Muscle of arm (tissue), 12 donors: ENCODE data around the gene ELMO1. TPM values are rescaled to one million over a fixed set of nuclear protein-coding genes. Genes with fewer than 3 reads are reported as not detected.

Experiments used
- DNase-seq: peaks from one replicate; pipeline ENCODE4 v3.0.0-alpha.2; 2013
- polyA plus RNA-seq, 12 donors: library from polyadenylated mRNA; unstranded; fragments of 120-200 nt; gene quantifications; one replicate each; pipeline ENCODE4 v1.2.1, GENCODE V29; 2013; ENCODE audit not compliant: insufficient read length in 12 of 12

The ELMO1 gene
- polyA plus RNA-seq, 12 donors: 20.7 to 36.5 (median 29.4) TPM; not detected in 1

DNA sequence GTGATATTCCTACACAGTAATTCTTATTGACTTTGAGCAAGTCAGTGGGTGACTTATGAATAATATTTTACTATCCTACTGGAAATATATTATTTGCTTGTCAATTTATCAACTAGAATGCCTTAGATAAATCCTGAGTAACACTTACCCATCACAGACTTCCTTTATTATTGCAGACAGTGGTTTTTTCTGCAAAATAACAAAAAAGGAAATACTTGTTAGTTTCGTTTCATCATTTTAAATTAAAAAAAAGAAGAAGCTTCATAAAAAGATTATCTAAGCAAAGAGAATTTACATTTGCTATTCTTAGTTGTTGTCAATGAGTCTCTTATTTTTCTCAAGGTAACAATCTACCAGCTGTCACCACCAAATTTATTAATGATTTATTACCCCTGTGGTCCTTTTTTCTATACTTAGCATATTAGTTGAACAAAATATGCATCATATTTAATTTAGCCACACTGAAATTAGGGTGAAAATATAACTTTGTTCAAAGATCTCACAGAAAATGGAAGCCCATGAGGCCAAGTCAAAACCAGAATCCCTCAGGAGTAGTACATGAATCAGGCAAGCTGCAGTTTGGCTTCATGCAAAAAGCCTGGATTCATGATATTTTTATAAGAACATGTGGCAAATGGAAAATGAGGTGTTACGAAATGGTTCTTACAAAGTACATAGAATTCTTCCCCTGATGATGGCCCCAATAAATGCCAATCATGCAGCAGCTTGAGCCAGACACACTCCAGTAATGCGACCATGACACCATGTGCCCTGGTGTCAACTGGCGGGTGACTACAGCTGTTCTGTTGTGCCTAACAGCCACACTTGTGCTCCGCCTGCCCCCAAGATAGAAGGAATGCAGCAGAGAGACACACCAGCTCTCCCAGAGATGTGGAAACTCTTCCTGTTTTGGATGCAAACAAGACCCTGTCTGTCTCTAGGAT is 132.6 kb downstream of the ELMO1 start:
- DNase-seq: no peak

GRCh38 chr7:37312608-37313007 is 136.1 kb downstream of the ELMO1 start:
- DNase-seq: no peak

GRCh38 chr7:37311355-37311754 is 137.3 kb downstream of the ELMO1 start:
- DNase-seq: peak; percentile 59

DNA sequence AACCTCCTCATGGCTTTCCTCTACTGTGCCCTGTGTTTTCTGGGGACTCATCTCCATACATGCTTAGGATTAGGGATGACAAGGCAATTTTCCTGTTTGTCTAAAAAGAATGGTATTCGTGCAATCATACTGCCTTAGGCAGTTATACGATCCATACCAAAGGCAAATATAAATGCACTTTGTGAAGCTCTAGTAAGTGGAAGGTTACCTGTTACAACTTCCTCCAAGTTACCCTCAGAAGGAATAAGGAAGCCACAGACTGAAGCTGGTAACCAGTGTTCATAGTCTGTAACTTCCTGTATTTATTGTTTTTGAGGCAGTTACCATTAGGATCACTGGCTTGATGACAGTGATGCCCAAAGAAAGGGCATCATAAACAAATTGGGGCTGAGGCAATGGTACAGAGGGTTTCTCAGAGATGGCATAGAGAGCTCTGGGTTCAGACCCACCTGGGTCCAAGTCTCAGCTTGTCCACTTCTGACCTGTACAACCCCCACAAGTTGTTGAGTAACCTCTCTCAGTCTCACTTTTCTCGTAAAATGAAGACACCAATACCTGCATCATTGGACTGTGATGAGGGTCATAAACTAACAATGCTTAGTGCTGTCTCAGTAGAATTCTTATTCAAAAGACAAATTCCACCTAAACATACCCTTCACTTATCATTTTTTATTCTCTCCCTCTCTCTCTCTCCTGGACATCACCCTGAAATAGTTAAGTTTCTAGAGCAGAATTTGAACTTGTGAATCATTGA is 138.2 kb downstream of the ELMO1 start:
- no peak for DNase-seq

- DNase-seq: no peak
These were observed 139.2 kb downstream of the ELMO1 start for GRCh38 chr7:37309493-37309892.

DNA sequence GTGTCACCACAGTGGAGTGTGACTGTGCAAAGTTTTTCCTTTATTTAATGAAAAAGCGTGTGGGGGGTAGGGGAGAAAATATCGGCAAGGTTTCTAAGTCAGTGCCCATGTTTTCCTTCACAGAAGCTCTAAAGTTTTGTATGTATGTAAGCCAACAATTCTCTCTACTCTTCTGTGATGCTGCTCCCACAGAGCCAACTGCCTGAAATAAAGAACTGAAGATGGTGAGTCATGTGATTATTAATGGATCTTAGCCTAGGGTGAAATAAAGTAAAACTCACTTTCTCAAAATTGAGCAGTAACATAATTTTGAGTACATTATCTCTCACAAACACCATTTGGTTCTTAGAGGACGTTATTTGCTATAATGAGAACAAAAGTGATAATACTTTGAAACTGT is 143.7 kb downstream of the ELMO1 start:
- no peak for DNase-seq

GRCh38 chr7:37297546-37297945 is 151.1 kb downstream of the ELMO1 start:
- no peak for DNase-seq

DNA sequence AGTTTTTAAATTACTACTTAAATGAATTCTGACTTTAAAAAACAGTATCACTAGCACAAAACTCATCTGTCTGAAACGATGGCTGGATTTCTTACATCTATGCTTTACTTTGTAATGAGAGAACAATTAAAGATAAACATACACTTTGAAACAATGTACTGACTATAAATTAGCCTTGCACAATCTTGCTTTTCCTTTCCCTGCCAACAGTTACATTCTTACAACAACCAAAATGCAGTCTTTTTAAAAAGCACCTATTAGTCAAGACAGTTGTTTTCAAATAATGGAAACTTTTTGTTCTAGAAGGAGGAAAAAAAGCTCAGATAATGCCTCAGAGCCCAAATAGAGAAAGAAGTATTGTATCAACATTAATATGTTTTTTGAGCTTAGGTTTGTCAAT is 153.3 kb downstream of the ELMO1 start:
- no peak for DNase-seq

DNA sequence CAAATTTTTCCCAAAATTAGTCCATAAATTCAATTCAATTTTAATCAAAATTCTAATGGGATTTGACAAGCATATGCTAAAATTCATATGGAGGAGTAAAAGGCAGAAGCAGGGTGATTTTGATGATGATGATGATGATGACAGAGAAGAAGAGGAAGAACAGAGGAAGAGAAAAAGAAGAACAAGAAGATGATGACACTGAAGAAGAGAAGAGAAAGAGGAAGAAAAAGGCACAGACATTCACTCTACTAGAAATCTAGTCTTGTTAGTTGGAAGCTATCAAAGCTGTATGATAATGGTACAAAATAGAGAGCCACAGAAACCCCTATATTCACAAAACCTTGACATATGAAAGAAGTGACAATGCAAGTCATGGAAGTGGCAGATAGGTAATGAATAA is 157.9 kb downstream of the ELMO1 start:
- no peak for DNase-seq

GRCh38 chr7:37289781-37290180 is 158.9 kb downstream of the ELMO1 start:
- no peak for DNase-seq

DNA sequence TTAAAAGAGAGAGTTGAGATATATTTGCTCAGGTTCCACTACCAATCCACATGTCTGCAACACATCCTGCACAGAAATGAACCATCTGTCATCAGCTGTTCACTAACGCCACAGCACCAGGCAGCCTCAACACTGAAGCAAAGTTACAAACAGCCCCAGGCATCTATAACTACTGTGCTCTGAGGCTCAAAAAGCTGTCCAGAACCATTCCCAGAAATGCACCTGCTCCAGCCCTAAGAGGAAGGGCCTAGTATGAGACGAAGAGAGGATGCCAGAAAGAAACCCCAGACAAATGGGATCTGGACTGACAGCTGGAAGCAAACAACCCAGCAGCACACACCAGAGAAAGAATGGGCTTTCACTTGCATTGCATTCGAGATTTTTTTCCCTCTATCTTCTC is 159.3 kb downstream of the ELMO1 start:
- no peak for DNase-seq

DNA sequence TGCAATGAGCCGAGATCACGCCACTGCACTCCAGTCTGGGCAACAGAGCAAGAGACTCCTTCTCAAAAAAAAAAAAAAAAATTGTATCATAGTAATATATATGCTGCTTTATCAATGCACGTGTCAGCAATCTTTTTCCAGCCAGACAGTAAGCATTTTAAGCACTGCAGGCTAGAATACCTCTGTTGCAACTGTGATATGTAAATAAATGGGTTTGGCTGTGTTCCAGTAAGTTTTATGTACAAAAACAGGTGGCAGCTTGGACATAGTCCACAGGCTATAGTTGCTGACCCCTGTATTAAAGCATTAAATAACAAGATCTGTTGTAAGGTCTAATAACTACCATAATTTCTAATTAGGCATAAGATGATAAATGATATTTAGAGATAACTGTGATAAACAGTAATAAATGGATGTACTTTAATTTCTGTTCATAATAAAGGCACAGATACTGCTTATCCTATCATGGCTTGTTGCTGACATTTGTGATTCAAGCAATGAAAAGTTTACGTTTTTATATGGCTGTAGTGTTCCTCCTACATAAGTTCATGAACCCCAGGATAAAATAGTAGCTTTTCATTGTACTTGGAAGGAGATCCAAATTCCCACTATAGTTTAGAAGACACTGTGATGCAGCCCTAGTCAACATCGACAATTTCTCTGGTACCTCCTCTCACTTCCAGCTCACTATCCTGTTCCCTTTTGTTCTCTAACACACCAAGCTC is 161.4 kb downstream of the ELMO1 start:
- DNase-seq: no peak

DNA sequence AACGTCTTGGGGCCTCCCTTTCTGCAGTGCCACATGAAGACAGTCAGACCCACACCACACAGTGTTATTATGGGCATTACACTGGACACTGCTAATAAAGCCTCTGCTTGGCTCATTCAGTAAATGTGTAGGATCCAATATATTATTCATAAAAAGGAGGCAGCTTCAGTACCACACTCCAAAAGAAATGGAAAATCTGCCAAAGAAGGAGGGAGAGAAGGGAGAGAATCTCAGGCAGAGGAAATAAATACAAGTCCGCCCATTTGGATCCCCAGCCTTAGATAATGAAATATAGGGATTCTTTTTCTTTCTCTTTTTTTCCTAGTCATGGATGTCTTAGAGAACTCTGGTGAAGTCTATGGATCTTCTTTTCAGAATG is 162.2 kb downstream of the ELMO1 start:
- DNase-seq: no peak

GRCh38 chr7:37285706-37286453 is 162.8 kb downstream of the ELMO1 start:
- no peak for DNase-seq

DNA sequence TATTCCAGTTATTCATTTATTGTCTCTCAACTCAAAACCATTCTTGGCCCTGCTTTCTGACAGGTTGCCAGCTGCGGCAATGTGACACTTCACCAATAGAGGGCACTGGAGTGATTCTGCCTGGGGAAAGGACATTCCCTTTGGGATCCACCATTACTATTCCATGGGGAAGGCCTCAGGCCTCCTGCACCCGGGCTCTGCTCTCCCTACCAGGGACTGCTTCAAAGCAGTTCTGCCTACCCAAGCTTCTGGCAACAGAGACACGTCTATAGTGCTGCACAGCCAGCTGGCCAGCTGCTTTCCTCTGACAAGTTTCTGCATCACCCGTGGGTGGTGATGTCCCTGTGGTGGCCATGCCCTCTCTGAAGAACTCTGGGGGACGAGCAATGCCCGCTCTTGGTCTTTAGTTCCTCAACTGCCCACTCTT is 163.8 kb downstream of the ELMO1 start:
- no peak for DNase-seq

GRCh38 chr7:37284285-37284684 is 164.4 kb downstream of the ELMO1 start:
- DNase-seq: no peak

DNA sequence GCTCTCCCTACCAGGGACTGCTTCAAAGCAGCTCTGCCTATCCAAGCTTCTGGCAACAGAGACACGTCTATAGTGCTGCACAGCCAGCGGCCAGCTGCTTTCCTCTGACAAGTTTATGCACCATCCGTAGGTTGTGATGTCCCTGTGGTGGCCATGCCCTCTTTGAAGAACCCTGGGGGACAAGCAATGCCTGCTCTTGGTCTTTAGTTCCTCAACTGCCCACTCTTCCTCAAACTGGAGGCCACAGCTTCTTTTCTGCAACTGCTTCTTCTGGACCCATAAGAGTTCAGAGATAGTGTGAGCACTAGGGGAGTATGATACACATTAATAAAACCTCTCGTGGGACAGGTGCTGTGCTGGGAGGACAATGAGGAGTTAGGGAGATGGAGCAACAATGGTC is 164.9 kb downstream of the ELMO1 start:
- no peak for DNase-seq

GRCh38 chr7:37282927-37283326 is 165.7 kb downstream of the ELMO1 start:
- no peak for DNase-seq

GRCh38 chr7:37282093-37282444 is 166.6 kb downstream of the ELMO1 start:
- DNase-seq: no peak

DNA sequence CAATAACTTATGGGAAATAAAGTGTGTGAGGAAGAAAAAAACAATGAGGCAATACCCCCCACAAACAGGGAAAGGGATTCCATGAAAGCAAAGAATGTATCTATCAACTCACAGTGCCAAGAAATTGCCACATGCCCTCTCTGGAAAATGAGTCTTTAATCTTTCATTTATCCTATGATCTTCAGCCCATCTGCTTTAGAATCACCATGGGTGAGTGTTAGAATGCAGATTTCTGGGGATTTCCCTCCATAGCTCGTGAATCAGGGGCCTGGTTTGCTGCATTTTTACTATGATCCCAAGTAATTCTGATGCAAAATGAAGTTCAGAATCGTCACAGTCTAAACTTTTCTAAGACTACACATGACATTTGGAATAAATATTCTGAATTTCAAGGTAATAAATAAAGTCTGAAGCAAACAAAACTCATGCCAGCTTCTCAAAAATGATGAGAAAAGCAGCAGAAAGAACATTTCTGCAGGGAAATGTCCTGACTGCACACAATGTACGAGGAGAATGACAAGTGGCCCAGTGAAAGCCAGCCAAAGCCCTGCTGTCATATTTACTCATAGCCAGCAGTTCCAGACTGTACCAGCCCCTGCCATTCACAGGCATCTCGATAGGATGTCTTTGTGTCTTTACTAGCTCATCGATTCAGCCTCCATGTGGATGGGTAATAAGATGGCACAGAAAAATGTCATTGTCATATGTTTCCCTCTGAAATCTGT is 167.1 kb downstream of the ELMO1 start:
- DNase-seq: no peak

- DNase-seq: no peak
These were observed 171.2 kb downstream of the ELMO1 start for GRCh38 chr7:37277513-37277912.
